Measurements from ENCODE around the gene SCUBE1. TPM values are rescaled to one million over a fixed set of nuclear protein-coding genes. Genes with fewer than 3 reads are reported as not detected.

SCUBE1 gene
- total RNA-seq, 1 donor from 2014 or later = 42.8 TPM

DNA sequence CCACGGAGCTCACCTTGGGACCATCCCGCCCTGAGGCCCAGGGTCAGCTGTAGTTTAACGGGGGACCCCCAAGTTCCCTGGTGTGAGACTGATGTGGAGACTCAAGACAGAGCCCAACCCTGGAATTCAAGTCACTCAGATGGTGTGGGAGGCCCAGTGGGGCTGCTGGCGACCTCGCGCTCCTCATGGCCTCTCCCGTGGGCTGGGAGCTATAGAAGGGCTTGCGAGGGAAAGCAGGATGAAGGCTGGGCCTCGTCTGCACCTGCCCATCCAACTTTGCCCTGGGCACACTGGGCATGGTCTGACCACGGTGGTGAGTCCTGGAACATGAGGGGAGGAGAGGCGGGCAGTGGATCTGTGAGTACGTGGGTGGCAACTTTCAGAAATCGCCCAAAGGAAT, 142.6 kb downstream of the SCUBE1 start:
- no peak overlapping the region for H3K27ac Mint-ChIP-seq
- no peaks in the 10 kb centered on the region for H3K9me3 Mint-ChIP-seq
- H3K36me3 Mint-ChIP-seq = no peaks in the 10 kb centered on the region

DNA sequence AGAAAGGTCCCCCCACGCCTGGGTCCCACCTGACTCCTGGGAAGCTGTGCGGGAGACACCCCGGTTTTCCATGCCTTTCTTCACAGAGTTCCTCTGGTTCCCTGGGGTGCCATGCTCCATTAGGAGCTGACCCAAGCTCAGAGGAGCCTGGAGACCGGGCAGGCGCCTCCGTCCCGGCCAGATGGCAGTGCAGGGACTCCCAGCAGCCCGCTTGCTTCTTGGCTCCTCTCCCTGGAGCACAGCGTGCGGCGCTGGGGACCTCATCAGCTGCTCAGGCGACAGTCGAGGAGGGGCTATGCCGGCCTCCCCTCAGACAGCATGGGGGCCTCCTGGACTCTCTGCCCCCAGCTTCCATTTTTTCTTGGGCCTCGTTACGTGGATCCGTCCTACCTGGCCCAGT, 143.1 kb downstream of the SCUBE1 start:
- no peak for DNase-seq (ENCODE audit: extremely low spot score, unreplicated experiment)
- TF ChIP-seq, protein P1, sequence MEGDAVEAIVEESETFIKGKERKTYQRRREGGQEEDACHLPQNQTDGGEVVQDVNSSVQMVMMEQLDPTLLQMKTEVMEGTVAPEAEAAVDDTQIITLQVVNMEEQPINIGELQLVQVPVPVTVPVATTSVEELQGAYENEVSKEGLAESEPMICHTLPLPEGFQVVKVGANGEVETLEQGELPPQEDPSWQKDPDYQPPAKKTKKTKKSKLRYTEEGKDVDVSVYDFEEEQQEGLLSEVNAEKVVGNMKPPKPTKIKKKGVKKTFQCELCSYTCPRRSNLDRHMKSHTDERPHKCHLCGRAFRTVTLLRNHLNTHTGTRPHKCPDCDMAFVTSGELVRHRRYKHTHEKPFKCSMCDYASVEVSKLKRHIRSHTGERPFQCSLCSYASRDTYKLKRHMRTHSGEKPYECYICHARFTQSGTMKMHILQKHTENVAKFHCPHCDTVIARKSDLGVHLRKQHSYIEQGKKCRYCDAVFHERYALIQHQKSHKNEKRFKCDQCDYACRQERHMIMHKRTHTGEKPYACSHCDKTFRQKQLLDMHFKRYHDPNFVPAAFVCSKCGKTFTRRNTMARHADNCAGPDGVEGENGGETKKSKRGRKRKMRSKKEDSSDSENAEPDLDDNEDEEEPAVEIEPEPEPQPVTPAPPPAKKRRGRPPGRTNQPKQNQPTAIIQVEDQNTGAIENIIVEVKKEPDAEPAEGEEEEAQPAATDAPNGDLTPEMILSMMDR (conservative IDR thresholded peaks at IDR 0.05) = no peak
- no peak overlapping the region for H3K4me3 Mint-ChIP-seq
- H3K27me3 Mint-ChIP-seq = no peaks in the 10 kb centered on the region
- no peak overlapping the region for H3K27ac Mint-ChIP-seq
- peaks cover 4% of the 10 kb centered on the region for H3K4me1 Mint-ChIP-seq (ENCODE audit: unreplicated experiment)
- H3K36me3 Mint-ChIP-seq = no peaks in the 10 kb centered on the region
- no peaks in the 10 kb centered on the region for H3K9me3 Mint-ChIP-seq

More for the DNA sequence above, 142.6 kb downstream of the SCUBE1 start:
- TF ChIP-seq, protein P1 (conservative IDR thresholded peaks at IDR 0.05) = no peak
- H3K4me1 Mint-ChIP-seq (ENCODE audit: unreplicated experiment) = peaks cover 4% of the 10 kb centered on the region
- H3K27me3 Mint-ChIP-seq = no peaks in the 10 kb centered on the region
- no peak for DNase-seq (ENCODE audit: extremely low spot score, unreplicated experiment)
- H3K4me3 Mint-ChIP-seq = no peak overlapping the region

DNA sequence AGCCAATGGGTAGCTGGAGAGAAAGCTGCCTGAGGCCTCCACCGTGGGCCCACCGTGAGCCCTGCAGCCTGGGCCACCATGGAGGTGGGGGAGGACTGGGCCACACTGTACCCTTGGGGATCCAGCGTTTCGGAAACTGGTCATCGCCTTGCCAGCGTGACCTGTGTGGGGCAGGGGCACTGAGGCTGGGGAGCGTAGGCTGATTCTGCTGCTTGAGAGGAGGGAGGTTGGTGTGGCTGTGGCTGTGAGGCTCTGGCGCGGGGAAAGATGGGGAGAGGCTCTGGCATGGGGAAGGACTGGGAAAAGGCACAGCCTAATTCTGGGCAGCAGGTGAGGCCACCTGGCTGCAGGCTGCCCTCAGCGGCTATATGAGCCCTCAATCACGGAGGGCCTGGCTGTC, 143.6 kb downstream of the SCUBE1 start:
- H3K9me3 Mint-ChIP-seq = no peaks in the 10 kb centered on the region
- H3K27ac Mint-ChIP-seq = no peak overlapping the region

DNA sequence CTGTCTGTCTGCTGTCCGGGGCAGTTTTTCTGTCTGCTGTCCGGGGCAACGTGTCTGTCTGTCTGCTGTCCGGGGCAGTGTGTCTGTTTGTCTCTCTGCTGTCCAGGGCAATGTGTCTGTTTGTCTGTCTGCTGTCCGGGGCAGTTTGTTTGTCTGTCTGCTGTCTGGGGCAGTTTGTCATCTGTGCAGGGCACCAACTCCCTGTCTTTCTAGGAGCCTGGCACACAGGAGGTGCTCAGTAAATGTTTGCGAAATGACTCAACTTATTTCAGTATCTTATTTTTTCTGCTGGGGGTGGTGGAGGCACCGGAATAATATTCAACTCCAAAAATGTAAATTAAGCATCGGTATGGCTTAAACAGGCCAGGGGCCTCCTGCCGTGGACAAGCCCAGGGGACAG, 144.2 kb downstream of the SCUBE1 start:
- Mint-ChIP-seq H3K27ac (no peak overlapping the region), H3K4me3 (no peak overlapping the region), H3K27me3 (no peaks in the 10 kb centered on the region), H3K4me1 (ENCODE audit: unreplicated experiment) (peaks cover 4% of the 10 kb centered on the region), H3K9me3 (no peaks in the 10 kb centered on the region), H3K36me3 (no peaks in the 10 kb centered on the region)
- DNase-seq (ENCODE audit: extremely low spot score, unreplicated experiment) = no peak
- TF ChIP-seq, protein P1 (conservative IDR thresholded peaks at IDR 0.05) = no peak

More for the DNA sequence above, 143.6 kb downstream of the SCUBE1 start:
- no peak for DNase-seq (ENCODE audit: extremely low spot score, unreplicated experiment)
- Mint-ChIP-seq H3K36me3 (no peaks in the 10 kb centered on the region), H3K27me3 (no peaks in the 10 kb centered on the region), H3K4me3 (no peak overlapping the region), H3K4me1 (ENCODE audit: unreplicated experiment) (peaks cover 4% of the 10 kb centered on the region)
- TF ChIP-seq, protein P1 (conservative IDR thresholded peaks at IDR 0.05) = no peak

DNA sequence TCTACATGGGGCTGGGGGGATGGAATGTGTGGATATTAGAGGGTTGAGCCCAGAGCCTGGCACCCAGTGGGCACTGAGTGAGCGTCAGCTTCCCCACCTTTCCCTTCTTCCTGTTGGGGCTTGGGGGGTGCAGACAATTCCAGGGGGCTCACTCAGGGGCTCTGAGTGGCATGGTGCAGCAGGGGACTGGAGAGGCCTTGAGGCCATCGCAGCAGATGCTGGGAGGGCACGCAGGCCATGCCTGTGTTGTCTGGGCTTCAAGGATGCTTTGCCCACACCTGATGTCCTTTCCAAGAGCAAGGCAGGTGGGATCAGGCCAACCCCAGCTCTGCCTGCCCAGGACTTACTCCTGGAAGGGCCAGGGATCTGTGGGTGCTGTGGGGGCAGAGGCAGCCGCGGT, 145.0 kb downstream of the SCUBE1 start:
- no peak overlapping the region for H3K4me3 Mint-ChIP-seq
- no peaks in the 10 kb centered on the region for H3K9me3 Mint-ChIP-seq
- no peak overlapping the region for H3K27ac Mint-ChIP-seq
- H3K36me3 Mint-ChIP-seq = no peaks in the 10 kb centered on the region
- TF ChIP-seq, protein P1 (conservative IDR thresholded peaks at IDR 0.05) = no peak
- no peak for DNase-seq (ENCODE audit: extremely low spot score, unreplicated experiment)
- H3K27me3 Mint-ChIP-seq = no peaks in the 10 kb centered on the region
- peaks cover 4% of the 10 kb centered on the region for H3K4me1 Mint-ChIP-seq (ENCODE audit: unreplicated experiment)
